Prostate gland (tissue), 2 donors: ENCODE data around the gene G3BP1.
"Not testable (repeated sequence)": the region's sequence is repeated elsewhere in the genome, so short reads cannot be mapped to it uniquely, and the experiment has no call there.

Source experiments
- POLR2A ChIP-seq: fragments of 450-650 bp; IDR thresholded peaks from one replicate; pipeline ENCODE4 v1.6.1; 2016; ENCODE audit warnings: antibody characterized with exemption, mild to moderate bottlenecking
- TF ChIP-seq, protein P1 (sequence below), 4 experiments: fragments of 200-600 bp in 2 of 4; fragments of 450-650 bp in 2 of 4; sonication (generic) in 2 of 4; IDR thresholded peaks; 1 replicate in 3 of 4; 2 replicates in 1 of 4; pipeline ENCODE4 v1.5.1; 2016 to 2019; ENCODE audit warnings: antibody characterized with exemption in 4 of 4, mild to moderate bottlenecking in 2 of 4, moderate library complexity in 2 of 4

DNA sequence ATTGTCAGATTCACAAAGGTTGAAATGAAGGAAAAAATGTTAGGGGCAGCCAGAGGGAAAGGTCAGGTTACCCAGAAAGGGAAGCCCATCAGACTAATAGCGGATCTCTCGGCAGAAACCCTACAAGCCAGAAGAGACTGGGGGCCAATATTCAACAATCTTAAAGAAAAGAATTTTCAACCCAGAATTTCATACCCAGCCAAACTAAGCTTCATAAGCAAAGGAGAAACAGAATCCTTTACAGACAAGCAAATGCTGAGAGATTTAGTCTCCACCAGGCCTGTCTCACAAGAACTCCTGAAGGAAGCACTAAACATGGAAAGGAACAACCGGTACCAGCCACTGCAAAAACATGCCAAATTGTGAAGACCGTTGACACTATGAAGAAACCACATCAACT, 61.1 kb downstream of the G3BP1 start:
- TF ChIP-seq, protein P1, sequence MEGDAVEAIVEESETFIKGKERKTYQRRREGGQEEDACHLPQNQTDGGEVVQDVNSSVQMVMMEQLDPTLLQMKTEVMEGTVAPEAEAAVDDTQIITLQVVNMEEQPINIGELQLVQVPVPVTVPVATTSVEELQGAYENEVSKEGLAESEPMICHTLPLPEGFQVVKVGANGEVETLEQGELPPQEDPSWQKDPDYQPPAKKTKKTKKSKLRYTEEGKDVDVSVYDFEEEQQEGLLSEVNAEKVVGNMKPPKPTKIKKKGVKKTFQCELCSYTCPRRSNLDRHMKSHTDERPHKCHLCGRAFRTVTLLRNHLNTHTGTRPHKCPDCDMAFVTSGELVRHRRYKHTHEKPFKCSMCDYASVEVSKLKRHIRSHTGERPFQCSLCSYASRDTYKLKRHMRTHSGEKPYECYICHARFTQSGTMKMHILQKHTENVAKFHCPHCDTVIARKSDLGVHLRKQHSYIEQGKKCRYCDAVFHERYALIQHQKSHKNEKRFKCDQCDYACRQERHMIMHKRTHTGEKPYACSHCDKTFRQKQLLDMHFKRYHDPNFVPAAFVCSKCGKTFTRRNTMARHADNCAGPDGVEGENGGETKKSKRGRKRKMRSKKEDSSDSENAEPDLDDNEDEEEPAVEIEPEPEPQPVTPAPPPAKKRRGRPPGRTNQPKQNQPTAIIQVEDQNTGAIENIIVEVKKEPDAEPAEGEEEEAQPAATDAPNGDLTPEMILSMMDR (IDR thresholded peaks at IDR 0.05), result not testable (repeated sequence)
- TF ChIP-seq POLR2A, result not testable (repeated sequence)
